HUES6 (cell line): Measurements from ENCODE around the gene ETV1.

Experiments used
- H3K27ac ChIP-seq: 2 replicates; pipeline ENCODE4 v1.7.0; 2013; ENCODE audit warnings: low read depth, mild to moderate bottlenecking, low read length, inconsistent platforms
- H3K27me3 ChIP-seq: 2 replicates; pipeline ENCODE4 v1.6.1; 2013; ENCODE audit warnings: low read length; ENCODE audit not compliant: control insufficient read depth, insufficient read depth
- H3K36me3 ChIP-seq: 2 replicates; pipeline ENCODE4 v1.6.1; 2013; ENCODE audit warnings: low read length; ENCODE audit not compliant: control insufficient read depth, insufficient read depth
- H3K4me1 ChIP-seq: 2 replicates; pipeline ENCODE4 v1.6.1; 2013; ENCODE audit warnings: low read length; ENCODE audit not compliant: control insufficient read depth, insufficient read depth
- H3K4me3 ChIP-seq: 2 replicates; pipeline ENCODE4 v1.5.1; 2013; ENCODE audit warnings: low read depth, low read length
- H3K9ac ChIP-seq: one replicate; pipeline ENCODE4 v1.6.1; 2013; ENCODE audit warnings: mild to moderate bottlenecking, low read length
- H3K9me3 ChIP-seq: 2 replicates; pipeline ENCODE4 v1.6.1; 2013; ENCODE audit warnings: low read depth, low read length; ENCODE audit not compliant: control insufficient read depth, insufficient read depth

The ETV1 gene

GRCh38 chr7:13989126-13989948, at the start of gene ETV1:
TSS of gene ETV1 (minus strand) at chr7:13989666. CDS start at chr7:13989052, 614 bp downstream.
- Histone ChIP-seq H3K36me3 (no peaks in the 10 kb centered on the region), H3K9me3 (no peaks in the 10 kb centered on the region), H3K4me1 (peaks cover 34% of the 10 kb centered on the region), H3K27ac (peak within 1 kb of the TSS; percentile 82), H3K9ac (peak within 1 kb of the TSS; percentile 83), H3K4me3 (peak within 1 kb of the TSS; percentile 71), H3K27me3 (no peaks in the 10 kb centered on the region)

GRCh38 chr7:14024406-14024805, 34.9 kb upstream of the ETV1 start:
- H3K9ac ChIP-seq, result no peak overlapping the region
- no peaks in the 10 kb centered on the region for H3K9me3 ChIP-seq
- H3K4me1 ChIP-seq, result no peaks in the 10 kb centered on the region
- no peak overlapping the region for H3K27ac ChIP-seq
- no peaks in the 10 kb centered on the region for H3K36me3 ChIP-seq
- H3K4me3 ChIP-seq, result no peak overlapping the region
- H3K27me3 ChIP-seq, result no peaks in the 10 kb centered on the region

- no peaks in the 10 kb centered on the region for H3K27me3 ChIP-seq
- no peaks in the 10 kb centered on the region for H3K9me3 ChIP-seq
- H3K36me3 ChIP-seq, result no peaks in the 10 kb centered on the region
- no peak overlapping the region for H3K27ac ChIP-seq
- H3K9ac ChIP-seq, result no peak overlapping the region
- no peaks in the 10 kb centered on the region for H3K4me1 ChIP-seq
- no peak overlapping the region for H3K4me3 ChIP-seq
Measured at GRCh38 chr7:14023838-14024237, 34.4 kb upstream of the ETV1 start.

GRCh38 chr7:14023342-14023741, 33.9 kb upstream of the ETV1 start:
- Histone ChIP-seq H3K27ac (no peak overlapping the region), H3K4me3 (no peak overlapping the region), H3K4me1 (no peaks in the 10 kb centered on the region), H3K27me3 (no peaks in the 10 kb centered on the region), H3K36me3 (no peaks in the 10 kb centered on the region), H3K9me3 (no peaks in the 10 kb centered on the region), H3K9ac (no peak overlapping the region)

GRCh38 chr7:14021069-14021468, 31.6 kb upstream of the ETV1 start:
- H3K27ac ChIP-seq, result no peak overlapping the region
- no peak overlapping the region for H3K9ac ChIP-seq

GRCh38 chr7:14020339-14020900, 31.0 kb upstream of the ETV1 start:
- Histone ChIP-seq H3K9ac (no peak overlapping the region), H3K4me1 (no peaks in the 10 kb centered on the region), H3K9me3 (no peaks in the 10 kb centered on the region), H3K36me3 (no peaks in the 10 kb centered on the region), H3K27ac (no peak overlapping the region), H3K27me3 (no peaks in the 10 kb centered on the region), H3K4me3 (no peak overlapping the region)

More at GRCh38 chr7:14021069-14021468, 31.6 kb upstream of the ETV1 start:
- Histone ChIP-seq H3K27me3 (no peaks in the 10 kb centered on the region), H3K36me3 (no peaks in the 10 kb centered on the region), H3K9me3 (no peaks in the 10 kb centered on the region), H3K4me1 (no peaks in the 10 kb centered on the region), H3K4me3 (no peak overlapping the region)

- Histone ChIP-seq H3K27me3 (no peaks in the 10 kb centered on the region), H3K9me3 (no peaks in the 10 kb centered on the region), H3K27ac (no peak overlapping the region), H3K4me3 (no peak overlapping the region), H3K9ac (no peak overlapping the region), H3K36me3 (no peaks in the 10 kb centered on the region), H3K4me1 (no peaks in the 10 kb centered on the region)
Measured at GRCh38 chr7:14018751-14019150, 29.3 kb upstream of the ETV1 start.

GRCh38 chr7:14016950-14017349, 27.5 kb upstream of the ETV1 start:
- Histone ChIP-seq H3K9ac (no peak overlapping the region), H3K4me1 (no peaks in the 10 kb centered on the region), H3K27me3 (no peaks in the 10 kb centered on the region), H3K36me3 (no peaks in the 10 kb centered on the region), H3K9me3 (no peaks in the 10 kb centered on the region), H3K27ac (no peak overlapping the region), H3K4me3 (no peak overlapping the region)

GRCh38 chr7:14013898-14014297, 24.4 kb upstream of the ETV1 start:
- Histone ChIP-seq H3K27ac (no peak overlapping the region), H3K9me3 (no peaks in the 10 kb centered on the region), H3K4me3 (no peak overlapping the region), H3K27me3 (no peaks in the 10 kb centered on the region), H3K36me3 (no peaks in the 10 kb centered on the region), H3K9ac (no peak overlapping the region), H3K4me1 (no peaks in the 10 kb centered on the region)

GRCh38 chr7:14009453-14010418, 20.3 kb upstream of the ETV1 start:
- no peak overlapping the region for H3K27ac ChIP-seq
- no peaks in the 10 kb centered on the region for H3K4me1 ChIP-seq
- H3K4me3 ChIP-seq, result no peak overlapping the region
- no peak overlapping the region for H3K9ac ChIP-seq
- H3K36me3 ChIP-seq, result no peaks in the 10 kb centered on the region
- H3K9me3 ChIP-seq, result no peaks in the 10 kb centered on the region
- no peaks in the 10 kb centered on the region for H3K27me3 ChIP-seq

- Histone ChIP-seq H3K4me1 (peaks cover 16% of the 10 kb centered on the region), H3K27me3 (no peaks in the 10 kb centered on the region), H3K27ac (no peak overlapping the region), H3K9ac (no peak overlapping the region), H3K4me3 (no peak overlapping the region), H3K9me3 (no peaks in the 10 kb centered on the region), H3K36me3 (no peaks in the 10 kb centered on the region)
Measured at GRCh38 chr7:14001139-14001538, 11.7 kb upstream of the ETV1 start.
